WTC11 (cell line): Measurements from ENCODE around the gene TBRG4. TPM values are rescaled to one million over a fixed set of nuclear protein-coding genes. Genes with fewer than 3 reads are reported as not detected.

Experiments used
- ATAC-seq: fragments of 200-7000 bp; cut with Tn5 transposase; 2 replicates; pipeline ENCODE4 v1.10.0; 2021; ENCODE audit warnings: mild to moderate bottlenecking, moderate library complexity
- CTCF ChIA-PET: fragments of 300-600 bp; sonication (Branson Sonifier 250); formaldehyde crosslinking; loops from one replicate; lab custom pipeline; 2021; ENCODE audit warnings: antibody characterized with exemption; lab: Charles Lee
- POLR2A ChIA-PET: fragments of 350-600 bp; sonication (Branson Sonifier 250); formaldehyde crosslinking; loops from one replicate; lab custom pipeline; 2021; ENCODE audit warnings: antibody characterized with exemption; lab: Charles Lee
- DNase-seq: peaks from one replicate; pipeline ENCODE4 v3.0.0; 2021; ENCODE audit warnings: low spot score
- H3K27ac Mint-ChIP-seq: 2 replicates; pipeline ENCODE4 v1.8.0; 2021; ENCODE audit warnings: mixed read lengths
- H3K27me3 Mint-ChIP-seq: 2 replicates; pipeline ENCODE4 v1.8.0; 2021; ENCODE audit warnings: low read depth, mild to moderate bottlenecking, moderate library complexity, mixed read lengths
- H3K36me3 Mint-ChIP-seq: 2 replicates; pipeline ENCODE4 v1.8.0; 2021; ENCODE audit warnings: mixed read lengths
- H3K4me1 Mint-ChIP-seq: 2 replicates; pipeline ENCODE4 v1.8.0; 2022; ENCODE audit warnings: mixed read lengths
- H3K4me3 Mint-ChIP-seq: 2 replicates; pipeline ENCODE4 v1.8.0; 2021; ENCODE audit warnings: mild to moderate bottlenecking, moderate library complexity, mixed read lengths
- H3K9me3 Mint-ChIP-seq: 2 replicates; pipeline ENCODE4 v1.8.0; 2021; ENCODE audit warnings: mixed read lengths
- ATF3 ChIP-seq: sonication (generic); formaldehyde crosslinking; conservative IDR thresholded peaks from 2 replicates; pipeline ENCODE4 v1.8.1; 2022; ENCODE audit warnings: mild to moderate bottlenecking, missing genetic modification reagents
- CREB1 ChIP-seq: sonication (generic); formaldehyde crosslinking; IDR thresholded peaks from 2 replicates; pipeline ENCODE4 v1.8.0; 2023; ENCODE audit warnings: mild to moderate bottlenecking, missing genetic modification reagents
- E2F1 ChIP-seq: sonication (generic); formaldehyde crosslinking; IDR thresholded peaks from 2 replicates; pipeline ENCODE4 v1.8.0; 2022; ENCODE audit warnings: mild to moderate bottlenecking, missing genetic modification reagents
- E2F4 ChIP-seq: sonication (generic); formaldehyde crosslinking; IDR thresholded peaks from 2 replicates; pipeline ENCODE4 v1.8.1; 2022; ENCODE audit warnings: low read depth, mild to moderate bottlenecking, moderate library complexity, missing genetic modification reagents, borderline replicate concordance
- ETV6 ChIP-seq: sonication (generic); formaldehyde crosslinking; IDR thresholded peaks from 2 replicates; pipeline ENCODE4 v1.8.1; 2022; ENCODE audit warnings: mild to moderate bottlenecking, missing genetic modification reagents
- FOXJ3 ChIP-seq: sonication (generic); formaldehyde crosslinking; IDR thresholded peaks from 2 replicates; pipeline ENCODE4 v1.9.0; 2021; ENCODE audit warnings: missing genetic modification reagents, mild to moderate bottlenecking, borderline replicate concordance
- FOXP1 ChIP-seq: sonication (generic); formaldehyde crosslinking; IDR thresholded peaks from 2 replicates; pipeline ENCODE4 v1.8.0; 2022; ENCODE audit warnings: missing genetic modification reagents, mild to moderate bottlenecking, moderate library complexity, borderline replicate concordance
- IRF1 ChIP-seq: sonication (generic); formaldehyde crosslinking; IDR thresholded peaks from 2 replicates; pipeline ENCODE4 v1.8.0; 2023; ENCODE audit warnings: missing genetic modification reagents
- MAX ChIP-seq: sonication (generic); formaldehyde crosslinking; IDR thresholded peaks from 2 replicates; pipeline ENCODE4 v1.8.0; 2022; ENCODE audit warnings: mild to moderate bottlenecking, missing genetic modification reagents
- MYBL2 ChIP-seq: sonication (generic); formaldehyde crosslinking; IDR thresholded peaks from 2 replicates; pipeline ENCODE4 v1.8.1; 2023; ENCODE audit warnings: mild to moderate bottlenecking, moderate library complexity, missing genetic modification reagents
- NFATC4 ChIP-seq: fragments of 250-450 bp; sonication (Bioruptor Pico); IDR thresholded peaks from 2 replicates; pipeline ENCODE4 v1.9.0; 2021; ENCODE audit warnings: mild to moderate bottlenecking
- NR3C1 ChIP-seq: sonication (generic); formaldehyde crosslinking; conservative IDR thresholded peaks from 2 replicates; pipeline ENCODE4 v1.8.1; 2023; ENCODE audit warnings: low read depth, mild to moderate bottlenecking, missing genetic modification reagents
- PRDM15 ChIP-seq: sonication (generic); formaldehyde crosslinking; IDR thresholded peaks from 2 replicates; pipeline ENCODE4 v1.8.0; 2022; ENCODE audit warnings: missing genetic modification reagents
- SMAD3 ChIP-seq: sonication (generic); formaldehyde crosslinking; IDR thresholded peaks from 2 replicates; pipeline ENCODE4 v1.8.0; 2022; ENCODE audit warnings: missing genetic modification reagents, mild to moderate bottlenecking, borderline replicate concordance
- TCF7 ChIP-seq: sonication (generic); formaldehyde crosslinking; IDR thresholded peaks from 2 replicates; pipeline ENCODE4 v1.8.0; 2022; ENCODE audit warnings: mild to moderate bottlenecking, low read depth, missing genetic modification reagents, moderate library complexity
- TEAD1 ChIP-seq: sonication (generic); formaldehyde crosslinking; IDR thresholded peaks from 2 replicates; pipeline ENCODE4 v1.8.0; 2022; ENCODE audit warnings: mild to moderate bottlenecking, missing genetic modification reagents
- ZMAT4 ChIP-seq: fragments of 250-450 bp; sonication (Bioruptor Pico); IDR thresholded peaks from 2 replicates; pipeline ENCODE4 v1.9.0; 2021; ENCODE audit warnings: mild to moderate bottlenecking
- ZNF219 ChIP-seq: sonication (generic); formaldehyde crosslinking; IDR thresholded peaks from 2 replicates; pipeline ENCODE4 v1.8.0; 2023; ENCODE audit warnings: missing genetic modification reagents, mild to moderate bottlenecking, borderline replicate concordance
- ZNF232 ChIP-seq: sonication (generic); formaldehyde crosslinking; IDR thresholded peaks from 2 replicates; pipeline ENCODE4 v1.8.0; 2022; ENCODE audit warnings: mild to moderate bottlenecking, missing genetic modification reagents
- ZNF263 ChIP-seq: sonication (generic); formaldehyde crosslinking; IDR thresholded peaks from 2 replicates; pipeline ENCODE4 v1.8.1; 2022; ENCODE audit warnings: low read depth, mild to moderate bottlenecking, moderate library complexity, missing genetic modification reagents
- ZNF317 ChIP-seq: sonication (generic); formaldehyde crosslinking; IDR thresholded peaks from 2 replicates; pipeline ENCODE4 v1.8.1; 2023; ENCODE audit warnings: low read depth, mild to moderate bottlenecking, moderate library complexity, missing genetic modification reagents, borderline replicate concordance
- ZNF425 ChIP-seq: fragments of 250-450 bp; sonication (Bioruptor Pico); conservative IDR thresholded peaks from 2 replicates; pipeline ENCODE4 v1.9.0; 2021; ENCODE audit warnings: mild to moderate bottlenecking
- ZNF512 ChIP-seq: sonication (generic); formaldehyde crosslinking; IDR thresholded peaks from 2 replicates; pipeline ENCODE4 v1.8.1; 2022; ENCODE audit warnings: missing genetic modification reagents, borderline replicate concordance
- total RNA-seq: library from RNA; stranded (reverse); gene quantifications from 3 replicates; pipeline ENCODE4 v1.2.3, GENCODE V29; 2021

The TBRG4 gene
- total RNA-seq, 1 experiment from 2014 or later = 167 TPM

- no peak for TF ChIP-seq E2F4 (CRISPR knock-in tag)
- TF ChIP-seq ZNF232 (CRISPR knock-in tag) = no peak
- no peak for TF ChIP-seq TEAD1 (CRISPR knock-in tag)
- TF ChIP-seq ZNF425 (CRISPR knock-in tag) = no peak
- no peak for TF ChIP-seq CREB1
- TF ChIP-seq IRF1 = no peak
- no peak for TF ChIP-seq ETV6
- TF ChIP-seq E2F1 (CRISPR knock-in tag) = no peak
- no peak for TF ChIP-seq MYBL2 (CRISPR knock-in tag)
Observed at GRCh38 chr7:45074528-45075354, 36.8 kb downstream of the TBRG4 start (continued).

GRCh38 chr7:45073786-45074527 is 37.5 kb downstream of the TBRG4 start:
- no peaks in the 10 kb centered on the region for H3K9me3 Mint-ChIP-seq
- no peak overlapping the region for H3K4me3 Mint-ChIP-seq
- ATAC-seq = no peak
- ChIA-PET POLR2A (no interaction called here), CTCF (interaction anchor here (5.1 kb wide), 1 partner anchor 100 kb away, joined by 35 read pairs; no protein-coding TSS in a partner anchor)
- no peaks in the 10 kb centered on the region for H3K27me3 Mint-ChIP-seq
- peaks cover 12% of the 10 kb centered on the region for H3K36me3 Mint-ChIP-seq
- no peak for DNase-seq
- peak overlapping the region; percentile 36; the same call in 1 of the 2 replicates for H3K27ac Mint-ChIP-seq
- no peaks in the 10 kb centered on the region for H3K4me1 Mint-ChIP-seq
- TF ChIP-seq ZMAT4 (CRISPR knock-in tag) (no peak), ATF3 (CRISPR knock-in tag) (no peak), NFATC4 (CRISPR knock-in tag) (no peak), SMAD3 (CRISPR knock-in tag) (no peak), ZNF219 (no peak), TCF7 (no peak), ZNF317 (CRISPR knock-in tag) (no peak), ZNF263 (no peak), FOXJ3 (CRISPR knock-in tag) (no peak), NR3C1 (CRISPR knock-in tag) (no peak), ZNF512 (CRISPR knock-in tag) (no peak), PRDM15 (CRISPR knock-in tag) (no peak), FOXP1 (CRISPR knock-in tag) (no peak), MAX (CRISPR knock-in tag) (no peak)
